Neutrophil (primary cell): ENCODE data around the gene USP17L15.
"Not testable (repeated sequence)": the region's sequence is repeated elsewhere in the genome, so short reads cannot be mapped to it uniquely, and the experiment has no call there.

Source experiments
- H3K27ac ChIP-seq: fragments of 200-600 bp; sonication (generic); 2 replicates; pipeline ENCODE4 v1.5.1; 2016; ENCODE audit warnings: mild to moderate bottlenecking, moderate library complexity
- H3K27me3 ChIP-seq: fragments of 200-600 bp; sonication (generic); 2 replicates; pipeline ENCODE4 v1.6.0; 2016; ENCODE audit warnings: mild to moderate bottlenecking
- H3K36me3 ChIP-seq: fragments of 200-600 bp; sonication (generic); 2 replicates; pipeline ENCODE4 v1.5.1; 2017
- H3K4me1 ChIP-seq, 2 experiments: fragments of 200-600 bp in 1 of 2; sonication (generic) in 1 of 2; 1 replicate in 1 of 2; 2 replicates in 1 of 2; pipeline versions ENCODE4 v1.5.1 to v1.6.1; 2013 to 2016; ENCODE audit warnings: low read depth in 1 of 2, low read length in 1 of 2, mild to moderate bottlenecking in 1 of 2, moderate library complexity in 1 of 2; ENCODE audit not compliant: control insufficient read depth in 1 of 2, insufficient read depth in 1 of 2
- H3K4me3 ChIP-seq, 2 experiments: fragments of 200-600 bp in 1 of 2; sonication (generic) in 1 of 2; 1 replicate in 1 of 2; 2 replicates in 1 of 2; pipeline ENCODE4 v1.5.1; 2013 to 2016; ENCODE audit warnings: low read depth in 1 of 2, low read length in 1 of 2, mild to moderate bottlenecking in 1 of 2, moderate library complexity in 1 of 2
- H3K9me3 ChIP-seq: fragments of 200-600 bp; sonication (generic); 2 replicates; pipeline ENCODE4 v1.5.1; 2016

Gene USP17L15

GRCh38 chr4:9234085-9234484 lies at the start of gene USP17L15:
TSS of gene USP17L15 (plus strand) at chr4:9234385. CDS start at chr4:9234385, 0 bp downstream.
- H3K4me1 ChIP-seq, H3K4me3 ChIP-seq, H3K9me3 ChIP-seq, H3K27ac ChIP-seq, H3K36me3 ChIP-seq, H3K27me3 ChIP-seq: not testable (repeated sequence)

GRCh38 chr4:9210357-9210756 lies 23.8 kb upstream of the USP17L15 start, which contains the start of gene USP17L10:
TSS of gene USP17L10 (plus strand) at chr4:9210657. CDS start at chr4:9210657, 0 bp downstream.
- H3K9me3 ChIP-seq, H3K27ac ChIP-seq, H3K4me3 ChIP-seq, H3K36me3 ChIP-seq, H3K27me3 ChIP-seq, H3K4me1 ChIP-seq: not testable (repeated sequence)

DNA sequence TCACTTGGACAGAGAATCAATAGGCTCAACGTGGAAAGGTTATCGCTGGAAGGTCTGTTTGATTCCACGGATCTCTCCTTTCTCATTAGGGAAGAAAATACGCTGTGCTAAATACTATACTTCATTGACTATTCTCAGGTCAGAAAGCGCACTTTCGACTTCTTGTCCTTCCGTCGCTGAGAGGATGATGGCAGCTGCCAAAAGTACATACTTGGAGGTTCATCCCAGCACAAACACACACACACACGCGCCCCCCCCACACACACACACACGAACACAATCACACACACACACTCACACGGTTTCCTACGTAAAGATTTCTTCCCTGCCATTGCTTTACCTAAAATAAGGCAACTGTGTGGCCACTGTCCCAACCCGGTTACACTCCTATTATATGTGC lies 19.5 kb upstream of the USP17L15 start:
- not testable (repeated sequence) for H3K9me3 ChIP-seq, H3K36me3 ChIP-seq, H3K27ac ChIP-seq, H3K4me1 ChIP-seq, H3K27me3 ChIP-seq, H3K4me3 ChIP-seq

DNA sequence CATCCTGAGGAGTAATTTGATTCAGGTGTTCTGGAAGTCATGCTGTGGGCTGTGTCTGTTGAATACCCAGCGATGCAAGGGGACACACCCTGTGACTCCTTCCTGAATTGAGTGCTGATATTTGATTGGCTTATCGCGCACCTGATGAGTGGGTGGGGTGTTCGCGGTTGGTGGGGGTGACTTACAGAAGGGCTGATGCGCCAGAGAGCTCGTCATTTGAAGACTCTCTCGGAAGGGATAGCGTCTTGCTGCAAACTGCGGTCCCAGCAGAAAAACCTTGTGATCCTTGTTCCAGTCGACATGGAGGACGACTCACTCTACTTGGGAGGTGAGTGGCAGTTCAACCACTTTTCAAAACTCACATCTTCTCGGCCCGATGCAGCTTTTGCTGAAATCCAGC lies 19.1 kb upstream of the USP17L15 start, which contains the start of gene USP17L11:
USP17L11 (plus strand) TSS at position 301 of the 400 bp plus-strand sequence; CDS start at position 301, 0 bp downstream.
- not testable (repeated sequence) for H3K9me3 ChIP-seq, H3K36me3 ChIP-seq, H3K27me3 ChIP-seq, H3K4me1 ChIP-seq, H3K27ac ChIP-seq, H3K4me3 ChIP-seq

- H3K4me1 ChIP-seq, H3K27ac ChIP-seq, H3K9me3 ChIP-seq, H3K4me3 ChIP-seq, H3K27me3 ChIP-seq, H3K36me3 ChIP-seq: not testable (repeated sequence)
Measured at GRCh38 chr4:9219852-9220251, 14.3 kb upstream of the USP17L15 start, which contains the start of gene USP17L12. TSS of gene USP17L12 (plus strand) at chr4:9220152. CDS start at chr4:9220152, 0 bp downstream.

- H3K4me1 ChIP-seq, H3K36me3 ChIP-seq, H3K4me3 ChIP-seq, H3K27ac ChIP-seq, H3K9me3 ChIP-seq, H3K27me3 ChIP-seq: not testable (repeated sequence)
Measured at GRCh38 chr4:9224596-9224995, 9.6 kb upstream of the USP17L15 start, which contains the start of gene USP17L13. TSS of gene USP17L13 (plus strand) at chr4:9224896. CDS start at chr4:9224896, 0 bp downstream.

DNA sequence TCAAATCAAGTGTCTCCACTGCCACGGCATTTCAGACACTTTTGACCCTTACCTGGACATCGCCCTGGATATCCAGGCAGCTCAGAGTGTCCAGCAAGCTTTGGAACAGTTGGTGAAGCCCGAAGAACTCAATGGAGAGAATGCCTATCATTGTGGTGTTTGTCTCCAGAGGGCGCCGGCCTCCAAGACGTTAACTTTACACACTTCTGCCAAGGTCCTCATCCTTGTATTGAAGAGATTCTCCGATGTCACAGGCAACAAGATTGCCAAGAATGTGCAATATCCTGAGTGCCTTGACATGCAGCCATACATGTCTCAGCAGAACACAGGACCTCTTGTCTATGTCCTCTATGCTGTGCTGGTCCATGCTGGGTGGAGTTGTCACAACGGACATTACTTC lies 3.9 kb upstream of the USP17L15 start:
- H3K27me3 ChIP-seq, H3K9me3 ChIP-seq, H3K27ac ChIP-seq, H3K4me1 ChIP-seq, H3K36me3 ChIP-seq, H3K4me3 ChIP-seq: not testable (repeated sequence)

GRCh38 chr4:9238461-9238860 lies 4.3 kb downstream of the USP17L15 start:
- H3K27ac ChIP-seq, H3K4me3 ChIP-seq, H3K27me3 ChIP-seq, H3K9me3 ChIP-seq, H3K4me1 ChIP-seq, H3K36me3 ChIP-seq: not testable (repeated sequence)

DNA sequence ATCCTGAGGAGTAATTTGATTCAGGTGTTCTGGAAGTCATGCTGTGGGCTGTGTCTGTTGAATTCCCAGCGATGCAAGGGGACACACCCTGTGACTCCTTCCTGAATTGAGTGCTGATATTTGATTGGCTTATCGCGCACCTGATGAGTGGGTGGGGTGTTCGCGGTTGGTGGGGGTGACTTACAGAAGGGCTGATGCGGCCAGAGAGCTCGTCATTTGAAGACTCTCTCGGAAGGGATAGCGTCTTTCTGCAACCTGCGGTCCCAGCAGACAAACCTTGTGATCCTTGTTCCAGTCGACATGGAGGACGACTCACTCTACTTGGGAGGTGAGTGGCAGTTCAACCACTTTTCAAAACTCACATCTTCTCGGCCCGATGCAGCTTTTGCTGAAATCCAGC lies 9.4 kb downstream of the USP17L15 start, which contains the start of gene USP17L17:
USP17L17 (plus strand) TSS at position 301 of the 400 bp plus-strand sequence; CDS start at position 301, 0 bp downstream.
- H3K27me3 ChIP-seq, H3K4me3 ChIP-seq, H3K9me3 ChIP-seq, H3K27ac ChIP-seq, H3K4me1 ChIP-seq, H3K36me3 ChIP-seq: not testable (repeated sequence)

- H3K4me3 ChIP-seq, H3K4me1 ChIP-seq, H3K27me3 ChIP-seq, H3K36me3 ChIP-seq, H3K27ac ChIP-seq, H3K9me3 ChIP-seq: not testable (repeated sequence)
Measured at GRCh38 chr4:9247953-9248680, 13.9 kb downstream of the USP17L15 start, which contains the start of gene USP17L18. TSS of gene USP17L18 (plus strand) at chr4:9248630. CDS start at chr4:9248630, 0 bp downstream.

- not testable (repeated sequence) for H3K4me3 ChIP-seq, H3K27ac ChIP-seq, H3K36me3 ChIP-seq, H3K4me1 ChIP-seq, H3K27me3 ChIP-seq, H3K9me3 ChIP-seq
Measured at GRCh38 chr4:9253078-9253477, 18.9 kb downstream of the USP17L15 start, which contains the start of gene USP17L19. TSS of gene USP17L19 (plus strand) at chr4:9253378. CDS start at chr4:9253378, 0 bp downstream.

DNA sequence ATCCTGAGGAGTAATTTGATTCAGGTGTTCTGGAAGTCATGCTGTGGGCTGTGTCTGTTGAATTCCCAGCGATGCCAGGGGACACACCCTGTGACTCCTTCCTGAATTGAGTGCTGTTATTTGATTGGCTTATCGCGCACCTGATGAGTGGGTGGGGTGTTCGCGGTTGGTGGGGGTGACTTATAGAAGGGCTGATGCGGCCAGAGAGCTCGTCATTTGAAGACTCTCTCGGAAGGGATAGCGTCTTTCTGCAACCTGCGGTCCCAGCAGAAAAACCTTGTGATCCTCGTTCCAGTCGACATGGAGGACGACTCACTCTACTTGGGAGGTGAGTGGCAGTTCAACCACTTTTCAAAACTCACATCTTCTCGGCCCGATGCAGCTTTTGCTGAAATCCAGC lies 23.6 kb downstream of the USP17L15 start, which contains the start of gene USP17L20:
USP17L20 (plus strand) TSS at position 301 of the 400 bp plus-strand sequence; CDS start at position 301, 0 bp downstream.
- not testable (repeated sequence) for H3K9me3 ChIP-seq, H3K4me1 ChIP-seq, H3K27me3 ChIP-seq, H3K4me3 ChIP-seq, H3K27ac ChIP-seq, H3K36me3 ChIP-seq

DNA sequence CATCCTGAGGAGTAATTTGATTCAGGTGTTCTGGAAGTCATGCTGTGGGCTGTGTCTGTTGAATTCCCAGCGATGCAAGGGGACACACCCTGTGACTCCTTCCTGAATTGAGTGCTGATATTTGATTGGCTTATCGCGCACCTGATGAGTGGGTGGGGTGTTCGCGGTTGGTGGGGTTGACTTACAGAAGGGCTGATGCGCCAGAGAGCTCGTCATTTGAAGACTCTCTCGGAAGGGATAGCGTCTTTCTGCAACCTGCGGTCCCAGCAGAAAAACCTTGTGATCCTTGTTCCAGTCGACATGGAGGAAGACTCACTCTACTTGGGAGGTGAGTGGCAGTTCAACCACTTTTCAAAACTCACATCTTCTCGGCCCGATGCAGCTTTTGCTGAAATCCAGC lies 28.4 kb downstream of the USP17L15 start, which contains the start of gene USP17L21:
USP17L21 (plus strand) TSS at position 301 of the 400 bp plus-strand sequence; CDS start at position 301, 0 bp downstream.
- H3K4me1 ChIP-seq, H3K27me3 ChIP-seq, H3K4me3 ChIP-seq, H3K9me3 ChIP-seq, H3K27ac ChIP-seq, H3K36me3 ChIP-seq: not testable (repeated sequence)

- H3K27ac ChIP-seq, H3K4me3 ChIP-seq, H3K4me1 ChIP-seq, H3K36me3 ChIP-seq, H3K9me3 ChIP-seq, H3K27me3 ChIP-seq: not testable (repeated sequence)
Measured at GRCh38 chr4:9267319-9267718, 33.1 kb downstream of the USP17L15 start, which contains the start of gene USP17L22. TSS of gene USP17L22 (plus strand) at chr4:9267619. CDS start at chr4:9267619, 0 bp downstream.
